Sigmoid colon (tissue), 3 donors: ENCODE data around the gene GPR158.

ENCODE experiments used
- CTCF ChIP-seq, 4 experiments: fragments of 450-650 bp in 3 of 4; fragments of 200-600 bp in 1 of 4; IDR thresholded peaks; one replicate each; pipeline ENCODE4 v1.5.1; 2016 to 2019; ENCODE audit warnings: antibody characterized with exemption in 4 of 4, mild to moderate bottlenecking in 3 of 4, moderate library complexity in 2 of 4
- POLR2A ChIP-seq, 2 donors: fragments of 450-650 bp; IDR thresholded peaks; one replicate each; pipeline ENCODE4 v1.6.1; 2016; ENCODE audit warnings: antibody characterized with exemption in 2 of 2, mild to moderate bottlenecking in 2 of 2, moderate library complexity in 2 of 2

- TF ChIP-seq CTCF (IDR thresholded peaks at IDR 0.05) (no peak), POLR2A (IDR thresholded peaks at IDR 0.05) (no peak)
Measured at GRCh38 chr10:25398680-25399079, 223.9 kb downstream of the GPR158 start.
